H1 (cell line): ENCODE results near the gene LRRC14B.

ENCODE experiments used
- CHD2 ChIP-seq: IDR thresholded peaks from 2 replicates; pipeline ENCODE4 v1.6.1; 2012; ENCODE audit warnings: low read length, improper control_type of control experiment
- CREB1 ChIP-seq: IDR thresholded peaks from 2 replicates; pipeline ENCODE4 v1.6.1; 2012; ENCODE audit warnings: inconsistent platforms
- EGR1 ChIP-seq: IDR thresholded peaks from 2 replicates; pipeline ENCODE4 v1.6.1; 2011; ENCODE audit warnings: low read depth, low read length, borderline replicate concordance
- POLR2A ChIP-seq, 2 experiments: IDR thresholded peaks; 1 replicate in 1 of 2; 2 replicates in 1 of 2; pipeline ENCODE4 v1.6.1; 2011; ENCODE audit warnings: low read depth in 2 of 2, low read length in 2 of 2, mild to moderate bottlenecking in 2 of 2; ENCODE audit errors: control extremely low read depth in 1 of 2
- YY1 ChIP-seq: IDR thresholded peaks from 2 replicates; pipeline ENCODE4 v1.6.1; 2011; ENCODE audit warnings: low read depth, mild to moderate bottlenecking, low read length
- TF ChIP-seq, protein P1 (sequence below), 3 experiments: IDR thresholded peaks; 1 replicate in 2 of 3; 2 replicates in 1 of 3; pipeline versions ENCODE4 v1.5.1 to v1.6.1; 2011; ENCODE audit warnings: low read length in 3 of 3, mild to moderate bottlenecking in 3 of 3, inconsistent platforms in 2 of 3, low read depth in 1 of 3, moderate library complexity in 1 of 3; ENCODE audit not compliant: insufficient read depth in 1 of 3; ENCODE audit errors: control extremely low read depth in 1 of 3

DNA sequence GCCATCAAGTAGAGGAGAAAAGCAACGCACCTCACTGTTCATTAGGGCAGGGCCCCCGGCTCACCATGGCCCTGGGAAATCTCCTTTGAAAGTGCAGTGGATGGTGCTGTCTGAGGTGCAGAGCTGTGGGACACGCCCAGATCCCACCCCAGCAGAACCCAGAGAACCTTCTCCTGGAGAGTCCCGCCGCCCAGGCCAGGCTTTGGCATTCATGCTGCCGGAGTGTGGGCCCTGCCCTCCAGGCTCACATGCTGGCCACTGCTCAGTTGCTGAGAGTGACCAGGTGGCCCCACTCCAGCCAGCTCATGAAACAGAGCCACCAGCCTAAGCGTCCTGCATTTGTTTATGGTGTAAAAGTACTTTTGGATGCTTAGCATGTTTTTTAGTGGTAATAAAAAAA, 23.8 kb upstream of the LRRC14B start:
- no peak for TF ChIP-seq EGR1
- TF ChIP-seq CHD2 = no peak
- no peak for TF ChIP-seq CREB1
- no peak for TF ChIP-seq YY1
- TF ChIP-seq, protein P1, sequence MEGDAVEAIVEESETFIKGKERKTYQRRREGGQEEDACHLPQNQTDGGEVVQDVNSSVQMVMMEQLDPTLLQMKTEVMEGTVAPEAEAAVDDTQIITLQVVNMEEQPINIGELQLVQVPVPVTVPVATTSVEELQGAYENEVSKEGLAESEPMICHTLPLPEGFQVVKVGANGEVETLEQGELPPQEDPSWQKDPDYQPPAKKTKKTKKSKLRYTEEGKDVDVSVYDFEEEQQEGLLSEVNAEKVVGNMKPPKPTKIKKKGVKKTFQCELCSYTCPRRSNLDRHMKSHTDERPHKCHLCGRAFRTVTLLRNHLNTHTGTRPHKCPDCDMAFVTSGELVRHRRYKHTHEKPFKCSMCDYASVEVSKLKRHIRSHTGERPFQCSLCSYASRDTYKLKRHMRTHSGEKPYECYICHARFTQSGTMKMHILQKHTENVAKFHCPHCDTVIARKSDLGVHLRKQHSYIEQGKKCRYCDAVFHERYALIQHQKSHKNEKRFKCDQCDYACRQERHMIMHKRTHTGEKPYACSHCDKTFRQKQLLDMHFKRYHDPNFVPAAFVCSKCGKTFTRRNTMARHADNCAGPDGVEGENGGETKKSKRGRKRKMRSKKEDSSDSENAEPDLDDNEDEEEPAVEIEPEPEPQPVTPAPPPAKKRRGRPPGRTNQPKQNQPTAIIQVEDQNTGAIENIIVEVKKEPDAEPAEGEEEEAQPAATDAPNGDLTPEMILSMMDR (IDR thresholded peaks at IDR 0.05; ENCODE audit: control extremely low read depth in 1 of 3, insufficient read depth in 1 of 3, low read depth in 1 of 3, low read length in 3 of 3) = no peak
- no peak for TF ChIP-seq POLR2A (IDR thresholded peaks at IDR 0.05; ENCODE audit: control extremely low read depth in 1 of 2, low read depth in 2 of 2, low read length in 2 of 2)
